Measurements from ENCODE around the gene CDK6.

CDK6 gene

DNA sequence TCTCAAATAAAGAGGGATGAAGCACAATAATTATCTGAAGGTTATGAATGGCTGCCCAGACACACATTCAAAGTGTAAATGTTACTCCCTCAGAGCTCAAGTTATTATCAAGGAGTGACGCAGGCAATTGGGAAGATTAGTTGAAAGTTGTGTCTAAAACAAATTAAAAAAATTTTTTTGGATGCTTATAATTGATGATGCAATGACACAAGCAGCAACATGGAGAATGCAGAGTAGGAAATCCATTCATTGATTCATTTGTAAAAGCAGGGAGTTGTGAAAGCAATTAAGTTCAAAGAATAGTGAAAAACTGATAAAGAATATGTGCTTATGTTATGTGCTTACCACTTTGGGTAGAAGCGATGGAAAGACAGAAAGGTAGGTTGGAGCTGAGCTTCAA, 120.4 kb downstream of the CDK6 start:
- no peak for DNase-seq (ENCODE audit: low spot score)
- no peak for TF ChIP-seq CTCF (IDR thresholded peaks at IDR 0.05; ENCODE audit: extremely low read depth, missing control alignments)

GRCh38 chr7:92714767-92715166, 121.6 kb downstream of the CDK6 start:
- no peak for DNase-seq (ENCODE audit: low spot score)
- no peak for TF ChIP-seq CTCF (IDR thresholded peaks at IDR 0.05; ENCODE audit: extremely low read depth, missing control alignments)

DNA sequence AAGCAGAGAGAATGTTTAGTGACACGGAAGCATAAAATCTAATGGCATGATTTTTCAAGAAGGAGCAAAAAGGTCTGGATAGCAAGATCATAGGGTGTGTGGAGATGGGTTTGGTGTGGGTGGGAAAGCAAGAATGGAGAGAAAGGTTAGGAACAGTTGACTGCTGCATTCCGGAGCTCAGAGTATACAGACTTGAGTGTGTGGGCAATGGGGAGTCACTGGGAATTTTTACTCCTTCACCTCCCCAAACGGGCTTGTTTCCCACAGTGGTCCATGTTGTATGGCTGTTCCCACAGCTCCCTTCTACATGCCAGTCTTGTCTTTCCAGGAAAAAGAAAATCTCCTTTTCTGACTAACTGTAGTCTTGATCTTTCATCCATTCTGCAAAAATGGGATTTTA, 122.1 kb downstream of the CDK6 start:
- no peak for DNase-seq (ENCODE audit: low spot score)
- no peak for TF ChIP-seq CTCF (IDR thresholded peaks at IDR 0.05; ENCODE audit: extremely low read depth, missing control alignments)

DNA sequence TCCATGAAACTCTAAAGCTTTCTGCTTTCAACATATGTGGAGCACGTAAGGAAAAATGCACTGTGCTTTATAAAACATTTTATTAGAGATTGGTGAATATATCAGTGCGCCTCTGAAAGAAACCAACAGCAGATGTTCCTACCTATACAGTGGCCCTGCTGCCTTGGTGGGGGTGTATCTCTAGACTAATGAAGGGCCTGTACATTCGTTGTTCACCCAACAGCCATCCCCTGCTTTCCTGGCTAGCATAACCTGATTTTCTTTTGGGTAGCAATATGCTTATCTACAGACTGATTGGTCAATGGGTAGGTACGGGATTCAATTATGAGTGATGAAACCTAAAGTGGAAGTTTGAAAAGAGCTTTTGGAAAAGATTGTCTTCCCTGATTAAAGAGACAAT, 126.5 kb downstream of the CDK6 start:
- no peak for DNase-seq (ENCODE audit: low spot score)

GRCh38 chr7:92709150-92709549, 127.2 kb downstream of the CDK6 start:
- no peak for DNase-seq (ENCODE audit: low spot score)
- no peak for TF ChIP-seq CTCF (IDR thresholded peaks at IDR 0.05; ENCODE audit: extremely low read depth, missing control alignments)

More for the DNA sequence above, 126.5 kb downstream of the CDK6 start:
- TF ChIP-seq CTCF (IDR thresholded peaks at IDR 0.05; ENCODE audit: extremely low read depth, missing control alignments) = no peak

GRCh38 chr7:92708111-92709042, 128.0 kb downstream of the CDK6 start:
- TF ChIP-seq CTCF (IDR thresholded peaks at IDR 0.05; ENCODE audit: extremely low read depth, missing control alignments) = no peak
- DNase-seq (ENCODE audit: low spot score) = no peak

DNA sequence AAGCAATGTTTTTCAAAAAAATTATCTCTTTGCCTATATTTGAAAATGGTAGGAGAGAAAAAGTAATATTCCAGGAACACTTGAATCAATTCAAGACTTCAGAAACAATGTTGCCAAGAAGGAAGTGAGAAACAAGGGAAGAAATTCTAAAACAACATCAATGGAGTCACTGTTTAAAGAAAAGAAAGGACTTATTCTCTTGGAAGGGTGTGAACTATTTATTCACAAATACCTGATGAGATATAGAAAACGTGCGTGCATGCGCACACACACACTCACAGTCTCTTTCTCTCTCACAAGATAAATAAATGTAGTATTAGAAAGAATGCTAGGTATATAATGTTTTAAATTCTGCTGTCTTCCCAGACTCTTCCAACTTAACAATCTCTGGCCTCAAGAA, 128.9 kb downstream of the CDK6 start:
- no peak for DNase-seq (ENCODE audit: low spot score)
- no peak for TF ChIP-seq CTCF (IDR thresholded peaks at IDR 0.05; ENCODE audit: extremely low read depth, missing control alignments)

All from GM20000 (cell line).